HG02678 (cell line): ENCODE measurements around the gene FAR2.
A peak's percentile ranks its signal among the peaks of the same experiment; 100 is the strongest.
"Not testable (repeated sequence)": the region's sequence is repeated elsewhere in the genome, so short reads cannot be mapped to it uniquely, and the experiment has no call there.

Source experiments
- ATAC-seq: cut with Tn5 transposase; IDR thresholded peaks from one replicate; pipeline ENCODE4 v1.9.1; 2021; ENCODE audit warnings: mild to moderate bottlenecking, moderate library complexity; ENCODE audit not compliant: unreplicated experiment

FAR2 gene

DNA sequence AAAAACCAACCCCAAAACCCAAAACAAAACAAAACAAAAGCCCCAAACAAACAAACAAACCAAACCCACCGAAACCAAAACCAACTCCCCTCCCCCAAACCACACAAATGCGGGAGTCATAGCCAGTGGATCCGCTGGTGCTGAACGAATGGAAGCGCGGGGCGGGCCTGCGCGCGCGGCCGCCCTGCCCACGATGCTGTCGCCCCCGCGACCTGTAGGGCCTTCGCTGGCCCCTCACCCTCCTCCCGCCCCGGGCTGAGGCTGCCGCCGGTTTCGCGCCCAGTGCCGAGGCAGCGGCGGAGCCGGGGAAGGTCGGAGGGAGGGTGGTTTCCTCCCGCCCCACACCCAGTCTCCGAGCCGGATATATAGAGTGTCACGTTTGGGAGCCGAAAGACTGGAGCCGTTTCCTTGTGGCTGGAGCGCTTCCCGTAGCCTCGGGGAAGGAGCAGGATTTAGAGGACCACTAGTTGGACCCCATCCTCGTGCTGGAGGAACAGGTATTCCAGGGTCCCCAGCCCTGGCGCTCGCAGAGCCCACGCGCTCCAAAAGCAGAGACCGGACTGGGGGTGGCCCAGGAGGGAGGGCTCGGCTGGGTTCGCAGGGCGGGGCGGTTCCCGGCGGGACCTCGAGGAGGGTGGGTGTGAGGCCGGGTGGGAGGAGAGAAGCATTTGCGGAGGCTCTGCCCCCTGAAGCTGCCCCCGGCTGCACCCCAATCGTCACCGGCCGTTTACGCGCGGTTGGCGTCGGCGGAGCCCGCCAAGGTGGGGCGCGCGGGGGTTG, at the start of gene FAR2:
TSS of gene FAR2 (plus strand) at position 368 of the 780 bp plus-strand sequence. CDS start 121,172 bp downstream, outside the sequence.
- ATAC-seq = no peak

DNA sequence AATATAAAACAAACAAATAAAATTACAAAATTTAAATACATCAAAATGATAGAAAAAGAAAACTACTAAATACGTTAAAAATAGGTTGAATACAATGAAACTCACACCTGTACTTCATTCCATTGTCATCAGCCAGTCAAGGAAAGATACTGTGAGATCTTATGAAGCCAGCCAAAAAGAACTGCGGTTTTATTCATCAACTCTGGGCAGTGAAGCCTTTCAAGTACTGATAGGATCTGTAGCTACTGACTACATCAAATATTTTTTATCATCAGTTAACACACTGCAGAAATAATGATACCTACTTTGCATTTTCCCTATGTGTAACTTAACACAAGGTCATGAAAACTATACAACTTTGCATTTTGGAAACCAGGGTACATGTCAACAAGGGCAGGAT, 46.3 kb upstream of the FAR2 start:
- ATAC-seq = no peak

DNA sequence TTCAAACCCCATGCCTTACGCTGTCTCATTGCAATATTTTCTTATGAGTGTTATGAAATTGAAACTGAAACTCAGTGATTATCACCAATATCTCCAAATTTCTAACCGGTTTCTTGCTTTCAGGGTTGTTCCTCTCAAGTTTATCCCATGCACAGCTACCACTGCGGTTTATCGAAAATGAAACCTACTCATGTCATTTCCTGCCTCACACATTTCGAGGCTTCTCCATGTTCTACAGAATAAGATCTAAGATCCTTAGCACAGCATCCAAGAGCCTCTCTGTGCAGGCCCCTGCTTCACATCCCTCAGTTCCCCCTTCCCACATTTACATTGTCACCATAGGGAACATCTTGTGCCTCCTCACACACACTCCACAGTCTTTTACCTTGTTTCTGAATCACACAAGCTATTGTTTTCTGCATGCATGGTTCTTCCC, 45.5 kb upstream of the FAR2 start:
- ATAC-seq = peak; percentile 98

DNA sequence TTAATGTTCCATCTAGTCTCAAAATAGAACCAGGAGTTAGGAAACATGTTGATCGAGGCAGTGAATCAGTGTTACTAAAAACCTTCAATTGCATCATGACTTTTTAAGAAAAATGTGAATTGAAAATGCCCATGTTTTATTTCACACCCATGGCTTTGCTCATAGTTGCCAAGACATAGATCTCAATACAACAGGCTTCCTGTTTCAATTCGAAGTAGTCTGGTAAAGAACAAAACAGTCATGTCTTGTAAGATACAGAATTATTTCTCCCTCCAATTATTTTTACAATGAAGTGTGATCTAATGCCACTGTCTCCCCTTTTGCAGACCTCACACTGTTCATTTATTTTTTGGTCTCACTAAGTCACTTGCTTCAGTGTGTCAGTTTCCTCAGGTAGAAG, 44.6 kb upstream of the FAR2 start:
- ATAC-seq = no peak

DNA sequence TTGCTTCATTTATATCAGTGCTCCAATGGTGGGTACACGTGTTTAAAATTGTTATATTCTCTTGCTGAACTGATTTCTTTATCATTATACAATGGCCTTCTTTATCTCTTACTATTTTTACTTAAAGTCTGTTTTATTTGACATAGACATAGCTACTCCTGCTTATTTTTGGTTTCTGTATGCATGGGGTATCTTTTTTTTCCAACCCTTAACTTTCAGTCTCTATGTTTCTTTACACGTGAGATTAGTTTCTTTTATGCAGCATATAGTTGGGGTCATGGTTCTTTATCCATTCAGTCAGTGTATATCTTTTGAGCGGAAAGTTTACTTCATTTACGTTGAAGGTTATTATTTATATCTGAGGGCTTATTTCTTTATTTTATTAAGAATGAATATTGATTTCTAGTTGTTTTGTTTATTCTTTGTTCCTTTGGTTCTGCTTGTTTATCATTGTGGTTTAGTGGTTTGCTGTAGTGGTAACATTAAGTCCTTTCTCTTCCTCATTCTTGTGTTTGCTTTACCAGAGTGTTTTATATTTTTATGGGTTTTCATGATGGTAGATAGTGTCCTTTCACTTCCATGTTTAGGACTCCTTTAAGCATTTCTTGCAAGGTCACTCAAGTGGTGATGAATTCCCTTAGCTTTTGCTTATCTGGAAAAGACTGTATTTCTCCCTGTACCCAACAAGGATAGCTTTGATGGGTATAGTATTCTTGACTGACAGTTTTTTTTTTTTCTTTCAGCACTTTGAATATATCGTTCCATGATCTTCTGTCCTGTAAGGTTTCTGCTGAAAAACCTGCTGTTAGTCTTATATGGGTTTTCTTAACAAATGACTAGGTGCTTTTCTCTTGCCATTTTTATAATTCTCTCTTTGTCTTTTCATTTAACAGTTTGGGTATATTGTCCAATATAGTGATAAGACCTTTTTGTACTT, 38.3 kb upstream of the FAR2 start:
- peak; percentile 55 for ATAC-seq

DNA sequence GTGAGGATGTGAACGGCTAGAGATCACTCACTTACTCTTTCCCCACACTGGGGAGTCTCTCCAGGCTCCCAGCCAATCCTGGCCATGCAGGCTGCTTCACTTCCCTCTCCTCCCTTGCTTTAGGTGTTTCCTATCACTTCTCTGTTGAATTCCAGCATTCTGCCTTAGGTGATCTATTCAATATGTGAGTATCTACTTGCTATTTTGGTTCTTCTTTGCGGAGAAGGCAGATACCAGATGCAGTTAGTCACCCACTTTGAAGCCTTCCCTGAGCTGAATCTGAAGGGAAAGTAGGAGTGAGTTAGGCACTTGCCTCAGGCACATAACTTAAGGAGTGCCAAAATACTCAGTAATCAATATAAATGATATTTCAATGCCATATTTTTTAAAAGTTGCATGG, 36.0 kb upstream of the FAR2 start:
- ATAC-seq = no peak

DNA sequence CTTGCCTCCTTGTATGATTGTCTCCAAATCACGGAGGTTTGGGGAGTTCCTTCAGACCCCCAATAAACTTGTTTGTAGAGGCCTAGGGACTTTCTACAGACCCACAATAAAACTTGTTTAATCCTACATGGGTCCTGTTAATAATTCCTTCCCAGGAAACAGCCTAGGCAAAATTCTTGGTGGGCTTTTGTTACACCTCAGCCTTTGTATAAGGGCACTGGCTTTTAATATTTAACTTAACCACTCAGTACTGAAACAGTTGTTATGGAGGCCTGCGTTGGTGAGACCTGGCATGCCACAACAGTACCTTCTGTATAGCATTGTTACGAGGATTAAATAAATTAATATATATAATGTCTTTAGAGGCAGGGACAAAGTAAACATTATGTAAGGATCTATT, 32.7 kb upstream of the FAR2 start:
- no peak for ATAC-seq

DNA sequence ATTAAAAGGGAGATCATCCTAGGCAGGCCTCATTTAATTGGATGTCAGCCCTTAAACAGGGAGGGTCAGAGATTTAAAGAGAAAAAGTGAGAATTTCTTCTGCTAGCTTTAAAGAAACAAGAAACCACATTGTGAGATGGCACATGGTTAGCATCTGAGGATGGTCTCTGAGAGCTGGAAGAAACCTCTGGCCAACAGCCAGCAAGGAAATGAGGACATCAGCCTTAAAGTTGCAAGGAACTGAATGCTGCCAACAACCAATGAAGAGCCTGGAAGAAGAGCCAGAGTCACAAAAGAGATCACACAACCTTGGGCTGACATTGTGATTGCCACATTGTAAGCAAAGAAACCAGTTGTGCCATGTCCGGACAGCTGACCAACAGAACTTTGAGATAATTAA, 17.5 kb upstream of the FAR2 start:
- ATAC-seq = no peak

DNA sequence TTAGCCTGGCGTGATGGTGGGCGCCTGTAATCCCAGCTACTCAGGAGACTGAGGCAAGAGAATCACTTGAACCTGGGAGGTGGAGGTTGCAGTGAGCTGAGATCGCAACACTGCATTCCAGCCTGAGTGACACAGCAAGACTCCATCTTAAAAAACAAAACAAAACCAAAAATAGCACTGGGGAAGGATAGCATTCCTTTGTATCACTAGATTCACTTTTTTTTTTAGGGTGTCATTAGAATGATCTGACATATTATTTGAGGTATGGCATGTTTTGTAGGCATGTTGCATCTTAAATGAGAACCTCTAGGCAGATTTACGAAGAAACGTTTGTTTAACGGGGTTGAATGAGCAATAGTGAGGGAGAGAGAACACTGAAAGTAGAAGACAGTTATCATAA, 16.8 kb upstream of the FAR2 start:
- ATAC-seq = no peak

DNA sequence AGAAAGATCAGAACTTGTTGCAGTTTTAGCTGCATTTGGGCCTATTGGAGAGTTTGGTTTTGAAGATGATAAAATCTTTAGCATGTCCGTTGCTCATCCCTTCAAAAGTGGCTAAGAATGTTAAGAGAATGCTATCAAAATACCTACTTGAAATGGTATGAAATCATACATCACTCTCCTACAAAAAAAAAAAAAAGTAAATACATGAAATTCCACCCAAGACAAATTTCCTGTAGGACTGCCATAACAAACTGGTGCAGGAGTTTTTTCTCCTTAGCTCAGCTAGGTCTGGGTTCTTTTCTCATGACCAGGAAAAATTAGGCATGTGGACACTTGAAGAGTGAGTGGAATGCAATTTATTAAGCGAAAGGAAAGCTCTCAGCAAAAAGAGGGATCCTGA, 15.9 kb upstream of the FAR2 start:
- no peak for ATAC-seq

DNA sequence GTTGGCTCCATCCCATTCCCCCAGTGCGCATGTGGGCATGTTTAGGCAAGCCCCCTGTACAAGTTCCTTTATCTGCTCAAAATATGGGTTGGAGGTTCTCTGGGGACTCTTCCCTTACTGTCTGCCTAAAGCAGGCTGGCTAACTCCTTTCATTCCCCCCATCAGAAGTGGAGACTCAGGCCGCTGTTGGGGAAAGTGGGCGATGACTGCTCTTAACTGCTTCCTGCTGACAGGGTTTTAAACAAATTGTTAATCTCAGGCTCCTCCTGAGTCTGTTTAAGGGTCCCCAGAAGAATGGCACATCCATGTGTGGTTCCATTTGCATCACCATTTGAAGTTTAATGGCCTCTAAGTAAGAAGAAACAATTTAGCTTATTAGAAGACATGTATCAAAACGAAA, 15.4 kb upstream of the FAR2 start:
- ATAC-seq = no peak

DNA sequence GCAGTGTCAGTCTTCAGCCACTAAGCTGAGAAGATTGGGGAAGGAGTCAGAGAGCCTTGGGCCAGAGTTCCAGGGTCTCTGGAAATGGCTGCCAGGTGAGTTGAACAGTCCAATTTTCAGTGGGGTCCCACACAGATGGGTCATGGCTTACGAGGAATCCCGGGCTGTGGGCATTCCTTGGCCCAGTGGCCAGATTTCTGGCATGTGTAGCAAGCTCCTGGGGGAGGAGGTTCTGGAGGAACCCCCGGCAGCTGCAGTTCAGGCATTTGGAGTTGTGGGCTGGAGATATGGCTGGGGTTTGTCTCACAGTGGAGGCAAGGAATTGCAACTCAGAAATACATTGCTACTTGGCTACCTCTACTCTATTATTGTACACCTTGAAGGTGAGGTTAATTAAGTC, 10.8 kb upstream of the FAR2 start:
- not testable (repeated sequence) for ATAC-seq

DNA sequence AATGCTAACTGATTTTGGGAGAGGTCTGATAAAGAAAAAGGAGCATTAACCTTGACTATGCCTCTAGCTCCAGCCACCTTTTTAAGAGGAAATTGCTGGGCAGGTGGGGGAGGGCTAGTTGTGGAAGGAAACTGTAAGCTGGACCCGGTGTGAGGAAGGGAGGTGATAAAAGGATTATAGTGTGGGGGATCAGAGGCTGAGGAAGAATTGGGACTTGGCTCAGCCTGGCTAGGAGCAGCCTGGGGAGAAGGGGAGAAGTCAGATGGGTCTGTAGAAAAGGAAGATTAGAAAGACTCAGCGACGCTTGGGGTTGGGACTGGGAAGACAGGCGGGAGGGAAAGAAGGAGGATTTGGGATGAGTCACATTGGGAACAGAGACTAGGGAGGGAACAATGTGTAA, 10.2 kb upstream of the FAR2 start:
- not testable (repeated sequence) for ATAC-seq

DNA sequence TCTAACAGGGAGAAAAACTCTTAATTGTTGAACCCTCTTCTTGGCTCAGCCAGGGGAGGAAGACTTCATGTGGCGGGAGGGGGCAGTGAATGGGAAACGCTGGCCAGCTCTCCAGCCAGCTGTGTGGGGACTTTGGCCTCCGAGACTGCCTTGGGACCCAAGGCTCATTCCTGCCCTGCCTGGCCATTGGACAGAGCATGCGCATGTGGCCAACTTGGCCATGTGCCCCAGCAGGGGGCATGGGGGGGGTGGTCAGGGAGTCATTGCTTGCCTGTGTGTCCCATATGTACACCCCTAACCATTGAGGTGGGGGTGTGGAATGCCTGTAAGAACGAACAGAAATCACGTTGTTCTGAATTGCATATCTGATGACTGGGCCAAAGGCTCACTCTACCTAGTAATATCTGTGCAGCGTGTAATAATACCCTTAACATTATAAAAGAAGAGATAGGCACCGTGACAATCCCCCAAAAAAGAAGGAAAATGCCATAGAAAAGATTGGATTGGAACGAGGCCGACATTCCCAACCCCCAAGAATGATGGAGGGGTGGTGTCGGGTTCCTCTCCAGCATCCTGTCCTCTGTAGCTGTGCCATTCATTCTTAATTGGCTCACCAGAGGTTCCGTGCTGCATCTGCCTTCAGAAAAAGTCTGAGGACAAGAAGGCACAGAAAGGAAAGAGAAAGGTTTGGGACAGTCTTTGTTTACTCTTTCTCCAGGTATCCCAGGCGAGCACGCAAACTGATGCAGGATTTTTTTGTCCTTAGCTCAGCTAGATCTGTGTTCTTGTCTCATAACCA, 3.5 kb upstream of the FAR2 start:
- no peak for ATAC-seq

DNA sequence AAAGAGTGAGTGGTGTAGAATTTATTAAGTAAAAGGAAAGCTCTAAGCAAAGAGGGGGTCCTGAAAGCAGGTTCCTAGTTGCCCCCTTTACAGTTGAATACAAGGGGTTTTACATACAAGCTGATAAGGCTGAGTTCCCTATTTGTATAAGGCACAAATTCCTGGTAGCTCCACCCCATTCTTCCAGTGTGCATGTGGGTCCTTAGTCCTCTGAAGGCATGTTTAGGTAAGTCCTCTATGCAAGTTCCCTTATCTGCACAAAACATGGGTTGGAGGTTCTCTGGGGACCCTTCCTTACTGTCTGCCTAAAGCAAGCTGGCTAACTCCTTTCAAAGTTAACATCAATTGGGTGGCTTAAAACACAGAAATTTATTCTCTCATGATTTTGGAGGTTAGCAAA, 2.9 kb upstream of the FAR2 start:
- no peak for ATAC-seq

DNA sequence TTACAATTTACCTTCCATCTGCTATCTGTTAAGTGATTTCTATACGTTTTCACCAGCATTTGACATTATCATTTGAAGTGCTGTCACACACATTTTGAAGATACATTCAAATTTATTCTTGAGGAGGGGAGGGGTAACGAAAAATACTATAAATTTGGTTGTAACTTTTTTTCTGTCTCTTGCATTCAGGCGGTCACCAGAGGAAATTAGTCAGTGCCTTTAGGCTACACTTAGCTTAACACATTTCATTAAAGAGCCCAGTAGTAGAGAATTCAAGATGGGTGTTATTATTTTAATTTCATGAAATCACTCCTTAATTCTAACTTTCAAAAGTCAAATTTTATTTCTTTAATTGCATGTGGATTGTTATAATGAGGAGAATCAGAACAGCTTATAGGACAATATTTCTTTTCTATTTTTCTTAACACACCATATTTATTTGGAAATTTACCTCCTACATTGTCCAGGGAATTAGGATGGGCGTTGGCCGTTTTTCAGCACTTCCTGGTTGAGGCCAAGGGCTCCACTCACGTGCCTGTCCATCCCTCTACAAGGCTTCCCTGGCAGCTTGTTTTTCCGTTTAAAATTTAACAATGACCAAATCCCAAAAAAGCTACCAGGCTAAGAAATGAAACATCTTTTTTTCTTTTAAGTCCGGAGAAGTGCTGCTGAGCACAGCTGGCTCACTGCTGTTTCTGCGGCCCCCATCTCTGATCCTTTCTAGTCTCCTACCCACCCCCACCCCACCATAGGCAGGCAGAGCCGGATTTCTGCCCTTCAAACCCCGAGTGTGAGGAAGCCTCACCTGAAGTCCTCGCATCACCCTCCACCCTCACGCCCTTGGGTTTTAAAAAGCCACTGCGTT, 1.1 kb upstream of the FAR2 start:
- no peak for ATAC-seq

DNA sequence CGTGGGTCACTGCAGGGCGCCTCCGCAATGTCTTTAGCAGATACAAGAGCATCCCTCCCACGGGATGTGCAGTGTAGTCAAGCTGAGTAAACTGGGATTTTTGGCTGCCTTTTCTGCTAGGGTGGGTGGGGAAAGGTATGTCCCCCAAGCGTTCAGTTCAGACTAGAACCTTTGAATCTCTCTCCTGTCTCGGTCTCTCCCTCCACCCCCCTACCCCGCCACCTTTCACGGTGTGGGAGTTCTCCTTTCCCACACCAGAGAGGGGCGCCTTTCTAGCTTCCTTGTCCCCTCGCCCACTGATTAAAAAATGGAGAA, 525 bp upstream of the FAR2 start:
- ATAC-seq = no peak

DNA sequence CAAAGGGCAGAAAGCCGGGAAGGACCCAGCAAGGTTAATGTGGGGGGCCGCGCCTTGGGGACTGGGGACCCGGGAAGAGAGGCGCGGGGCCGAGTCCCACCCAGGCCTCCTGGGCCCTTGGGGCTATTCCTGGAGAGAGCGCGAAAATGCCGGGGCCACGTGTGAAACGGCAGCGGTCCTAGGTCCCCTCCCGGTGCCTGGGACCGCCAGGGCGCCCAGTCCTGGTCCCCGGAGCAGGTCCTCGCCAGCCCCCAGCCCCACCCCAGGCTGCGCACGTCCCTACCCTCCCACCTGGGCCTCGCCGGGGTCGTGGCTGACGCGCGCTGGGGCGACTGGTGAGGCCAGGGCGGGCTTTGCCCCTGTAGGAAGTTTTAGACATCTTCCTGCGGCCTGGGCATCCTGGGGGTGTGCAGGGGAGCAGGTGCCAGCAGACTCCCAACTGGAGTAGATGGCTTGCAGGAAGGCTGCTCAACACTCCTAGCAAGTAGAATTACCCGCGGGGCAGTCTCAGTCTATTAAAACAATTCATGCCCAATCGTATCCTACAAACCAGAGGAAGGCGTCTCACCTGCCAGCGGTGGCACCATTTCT, 708 bp downstream of the FAR2 start:
- no peak for ATAC-seq

DNA sequence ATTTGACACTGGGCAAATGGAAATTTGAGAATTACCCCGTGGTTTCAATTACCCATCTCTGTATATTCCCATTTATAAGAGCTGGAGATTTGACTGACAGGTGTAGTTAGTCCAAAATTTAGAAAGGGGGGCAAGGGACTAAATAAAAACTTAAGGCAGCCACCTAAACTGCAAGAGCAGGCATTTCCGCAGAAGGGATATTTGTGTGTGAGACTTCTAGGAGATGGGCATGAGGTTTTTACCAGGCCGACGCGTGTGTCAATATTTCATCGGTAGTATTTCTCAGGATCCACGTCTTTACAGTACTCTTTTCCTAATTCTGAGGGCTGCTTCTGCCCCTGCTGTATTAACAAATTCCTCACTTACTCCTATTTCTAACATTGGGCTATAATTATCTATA, 1.4 kb downstream of the FAR2 start:
- no peak for ATAC-seq

DNA sequence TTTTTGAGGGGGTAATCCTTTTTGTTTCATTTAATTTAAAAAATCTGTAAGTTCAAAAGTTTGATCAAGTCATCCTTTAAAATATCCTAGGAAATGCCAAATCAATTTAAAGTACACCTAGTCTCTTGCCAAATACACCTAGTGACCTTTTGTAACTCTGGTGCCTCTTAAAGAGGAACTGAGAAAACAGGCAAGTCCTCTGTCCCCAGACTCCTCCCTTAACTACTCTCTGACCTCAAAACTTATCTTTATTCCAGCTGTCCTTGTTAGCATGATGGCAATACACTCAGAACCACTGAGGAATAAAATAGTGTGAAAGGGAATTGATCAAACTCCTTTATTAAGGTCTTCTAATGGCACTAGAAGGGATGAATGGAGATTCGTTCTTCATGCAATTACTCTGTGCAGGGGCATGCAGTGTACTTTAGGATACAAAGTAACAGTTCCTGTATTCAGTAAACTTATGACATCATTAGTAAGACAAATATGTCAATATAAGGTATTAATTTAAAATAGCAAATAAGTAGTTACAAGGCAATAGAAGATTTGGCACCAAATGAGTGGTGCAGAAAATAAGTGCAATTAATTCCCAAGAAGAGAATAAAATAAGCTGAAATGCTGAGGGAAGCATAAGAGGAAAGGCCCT, 3.3 kb downstream of the FAR2 start:
- ATAC-seq = peak; percentile 88
